Stimulated activated CD8-positive, alpha-beta memory T cell treated with anti-CD3 and anti-CD28 coated beads, Interleukin-15, amount 100 ng/mL, for 48 hours (primary cell): ENCODE data around the gene ZCCHC7.
"Not testable (repeated sequence)": the region's sequence is repeated elsewhere in the genome, so short reads cannot be mapped to it uniquely, and the experiment has no call there.

Experiments used
- DNase-seq, 2 donors: peaks; one replicate each; pipeline ENCODE4 v3.0.0-alpha.2; 2020; ENCODE audit warnings: low read depth in 2 of 2

Gene ZCCHC7

GRCh38 chr9:37251452-37251851 lies 131.1 kb downstream of the ZCCHC7 start:
- DNase-seq = no peak

- DNase-seq = no peak
These were observed 133.1 kb downstream of the ZCCHC7 start for GRCh38 chr9:37253377-37253937.

DNA sequence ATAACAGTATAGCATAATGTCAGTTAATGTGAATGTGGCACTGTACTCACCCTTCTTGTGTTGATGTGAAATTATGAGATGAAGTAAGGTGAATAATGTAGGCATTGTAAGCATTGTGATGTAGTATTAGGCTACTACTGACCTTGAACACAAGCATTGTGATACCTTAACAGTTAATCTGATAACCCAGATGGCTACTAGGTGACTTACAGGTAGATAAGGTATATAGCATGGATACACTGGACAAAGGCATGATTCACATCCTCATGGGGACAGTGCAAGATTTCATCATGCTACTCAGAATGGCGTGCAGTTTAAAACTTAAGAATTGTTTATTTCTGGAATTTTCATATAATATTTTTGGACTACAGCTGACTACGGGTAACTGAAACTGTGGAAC lies 134.8 kb downstream of the ZCCHC7 start:
- DNase-seq = no peak

GRCh38 chr9:37255944-37256862 lies 135.8 kb downstream of the ZCCHC7 start:
- no peak for DNase-seq

- no peak for DNase-seq
These were observed 139.6 kb downstream of the ZCCHC7 start for GRCh38 chr9:37259951-37260350.

GRCh38 chr9:37262410-37262809 lies 142.0 kb downstream of the ZCCHC7 start:
- no peak for DNase-seq

GRCh38 chr9:37264539-37264938 lies 144.2 kb downstream of the ZCCHC7 start:
- no peak for DNase-seq

DNA sequence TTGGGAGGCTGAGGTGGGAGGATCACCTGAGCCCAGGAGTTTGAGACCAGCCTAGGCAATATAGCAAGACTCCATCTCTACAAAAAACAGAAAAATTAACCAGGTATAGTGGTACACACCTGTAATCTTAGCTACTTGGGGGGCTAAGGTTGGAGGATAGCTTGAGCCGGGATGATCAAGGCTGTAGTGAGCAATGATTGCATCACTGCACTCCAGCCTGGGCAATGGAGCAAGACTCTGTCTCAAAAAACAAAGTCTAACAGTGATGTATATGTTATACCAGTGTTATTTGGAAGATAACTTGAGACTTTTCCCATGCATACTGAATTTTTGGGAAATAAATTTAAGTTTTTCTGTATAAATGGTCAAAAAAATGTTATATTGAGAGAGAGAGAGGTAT lies 146.3 kb downstream of the ZCCHC7 start:
- DNase-seq = no peak

DNA sequence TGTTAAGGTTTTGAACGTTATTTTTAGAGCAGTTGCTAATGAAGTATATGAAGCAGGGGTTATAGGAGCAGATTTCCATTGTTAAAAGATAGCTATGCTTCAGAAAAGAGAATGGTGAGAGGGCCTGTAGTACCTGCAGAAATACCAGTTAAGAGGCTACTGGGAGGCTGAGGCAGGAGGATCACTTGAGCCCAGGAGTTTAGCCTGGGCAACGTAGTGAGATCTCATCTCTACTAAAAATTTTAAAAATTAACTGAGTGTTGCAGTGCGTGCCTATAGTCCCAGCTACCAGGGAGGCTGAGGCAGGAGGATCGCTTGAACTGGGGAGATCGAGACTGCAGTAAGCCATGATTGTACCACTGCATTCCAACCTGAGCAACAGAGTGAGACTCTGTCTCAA lies 148.8 kb downstream of the ZCCHC7 start:
- no peak for DNase-seq

DNA sequence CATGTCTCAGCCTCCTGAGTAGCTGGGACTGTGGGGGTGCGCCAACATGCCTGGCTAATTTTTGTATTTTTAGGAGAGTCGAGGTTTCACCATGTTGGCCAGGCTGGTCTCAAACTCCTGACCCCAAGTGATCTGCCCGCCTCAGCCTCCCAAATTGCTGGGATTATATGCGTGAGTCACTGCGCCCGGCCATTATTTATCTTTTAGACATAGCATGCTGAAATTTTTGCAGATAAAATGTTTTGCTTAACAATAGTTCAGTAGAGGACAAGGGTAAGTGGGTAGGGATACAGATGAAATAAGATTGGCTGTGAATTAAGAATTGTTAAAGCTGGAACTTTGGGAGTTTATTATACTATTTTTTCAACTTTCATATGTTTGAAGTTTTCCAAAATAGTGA lies 151.3 kb downstream of the ZCCHC7 start:
- no peak for DNase-seq

GRCh38 chr9:37273595-37273994 lies 153.2 kb downstream of the ZCCHC7 start:
- no peak for DNase-seq

DNA sequence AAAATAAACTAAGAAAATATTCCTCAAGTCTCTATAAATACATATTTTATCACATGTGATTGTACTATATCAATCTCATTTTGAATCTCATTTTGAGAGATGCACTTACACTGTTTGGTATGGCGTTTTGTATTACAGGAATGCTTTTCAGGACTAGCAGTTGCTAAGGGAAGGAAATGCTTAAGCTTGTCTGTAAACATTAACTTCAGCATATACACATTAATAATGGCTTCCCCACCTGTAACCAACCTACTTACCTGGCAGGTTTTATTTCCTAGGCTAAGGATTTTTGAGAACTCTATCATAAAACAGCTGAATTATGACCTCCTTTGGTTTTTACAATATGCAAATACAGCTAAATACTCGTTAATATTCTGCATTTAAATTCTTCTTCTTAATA lies 161.2 kb downstream of the ZCCHC7 start:
- no peak for DNase-seq

GRCh38 chr9:37283730-37284325 lies 163.5 kb downstream of the ZCCHC7 start:
- DNase-seq = no peak

DNA sequence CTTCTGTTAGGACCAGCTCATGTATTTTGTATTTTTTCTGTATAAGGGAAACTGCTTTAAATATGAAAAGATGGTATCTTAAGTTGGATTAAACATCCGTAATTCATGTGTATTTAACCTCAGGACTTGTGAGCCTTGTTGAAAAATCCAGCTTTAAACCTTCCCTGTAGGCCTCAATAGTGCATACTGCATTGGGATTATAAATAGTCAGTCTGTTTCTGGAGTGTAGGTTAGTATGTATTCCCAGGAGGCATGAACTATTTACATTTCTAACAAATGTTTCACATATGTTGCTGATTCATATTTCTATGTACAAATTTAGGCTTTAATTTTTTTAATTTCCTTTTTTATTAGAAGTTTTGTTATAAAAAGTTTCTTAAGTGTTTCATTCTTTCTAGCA lies 164.3 kb downstream of the ZCCHC7 start:
- no peak for DNase-seq

- no peak for DNase-seq
These were observed 166.3 kb downstream of the ZCCHC7 start for GRCh38 chr9:37286530-37287175.

DNA sequence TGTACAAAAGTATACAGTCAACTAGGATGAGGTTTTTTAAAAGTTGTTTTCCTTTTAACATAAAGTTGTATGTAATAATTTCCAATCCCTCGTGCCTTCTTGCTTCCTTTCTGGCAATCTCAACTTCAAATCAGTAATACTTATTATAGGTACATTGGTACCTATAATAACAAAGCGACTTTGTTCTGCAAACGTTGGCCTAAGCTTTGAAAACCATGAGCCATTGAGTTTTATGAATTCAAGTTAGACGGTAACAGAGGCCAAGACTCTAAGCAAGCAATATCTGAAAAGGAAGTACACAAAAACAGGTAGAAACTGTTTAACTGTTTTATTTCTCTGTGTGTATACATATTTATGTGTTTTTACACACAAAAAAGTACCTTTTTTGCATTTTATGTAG lies 166.9 kb downstream of the ZCCHC7 start:
- no peak for DNase-seq

DNA sequence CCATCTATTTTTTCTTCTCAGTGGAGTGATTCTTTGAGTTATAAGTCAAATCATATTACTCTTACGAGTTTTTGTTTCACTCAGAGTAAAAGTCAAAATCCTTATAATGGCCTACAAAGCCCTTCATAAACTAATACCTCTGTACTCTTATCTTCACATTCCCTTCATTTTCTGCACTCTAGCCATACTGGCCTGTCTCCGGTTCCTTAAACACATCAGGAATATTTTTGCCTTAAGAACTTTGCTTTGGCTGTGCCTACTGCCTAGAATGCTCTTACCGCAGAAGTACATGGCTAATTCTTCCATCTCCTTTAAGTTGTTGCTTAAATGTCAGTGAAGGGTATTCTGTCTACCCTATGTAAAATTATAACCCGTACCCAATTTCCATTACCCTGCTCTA lies 169.3 kb downstream of the ZCCHC7 start:
- DNase-seq = no peak

DNA sequence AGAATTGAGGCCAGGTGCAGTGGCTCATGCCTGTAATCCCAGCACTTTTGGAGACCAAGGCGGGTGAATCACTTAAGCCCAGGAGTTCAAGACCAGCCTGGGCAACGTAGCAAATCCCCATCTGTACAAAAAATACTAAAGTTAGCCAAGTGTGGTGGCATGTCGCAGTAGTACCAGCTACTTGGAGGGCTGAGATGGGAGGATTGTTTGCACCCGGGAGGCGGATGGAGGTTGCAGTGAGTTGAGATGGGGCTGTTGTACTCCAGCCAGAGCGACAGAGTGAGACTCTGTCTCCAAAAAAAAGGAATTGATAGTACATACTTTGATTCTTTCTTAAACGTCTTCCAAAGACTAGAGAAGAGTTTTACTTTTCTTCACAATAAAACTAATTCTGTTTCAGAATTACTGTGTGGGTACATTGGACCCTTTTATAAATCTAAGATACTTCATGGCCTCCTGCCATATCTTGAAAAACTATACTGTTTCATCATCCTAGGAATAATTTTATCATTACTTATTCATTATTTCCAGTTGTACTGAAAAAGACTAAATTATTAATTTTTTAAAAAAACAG lies 170.1 kb downstream of the ZCCHC7 start:
- DNase-seq = no peak

- DNase-seq = no peak
These were observed 170.6 kb downstream of the ZCCHC7 start for GRCh38 chr9:37290940-37291485.

GRCh38 chr9:37291612-37292238 lies 171.4 kb downstream of the ZCCHC7 start:
- not testable (repeated sequence) for DNase-seq

DNA sequence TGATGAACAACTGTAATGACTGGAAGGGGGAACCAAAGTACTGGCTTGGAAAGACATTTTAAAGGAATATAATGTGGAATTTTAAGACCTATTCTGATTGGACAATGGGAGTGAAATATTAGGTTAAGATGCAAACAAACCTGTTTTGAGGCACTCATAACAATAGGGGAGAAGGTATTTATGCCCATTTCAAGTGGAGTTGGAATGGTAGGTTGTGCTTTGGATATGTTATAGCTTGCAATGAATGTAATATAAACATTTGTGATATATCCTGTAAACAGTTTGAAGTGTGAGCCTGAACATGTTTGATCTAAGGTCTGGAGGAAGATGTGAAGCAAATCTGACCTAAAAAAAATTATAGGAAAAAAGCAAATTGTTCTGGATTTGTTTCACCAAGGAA lies 172.5 kb downstream of the ZCCHC7 start:
- DNase-seq = no peak
